ENCODE data around the gene UGP2. TPM values are rescaled to one million over a fixed set of nuclear protein-coding genes. Genes with fewer than 3 reads are reported as not detected.

UGP2 gene
- total and polyA plus RNA-seq, 5 donors = 210 to 276 (median 271) TPM

- H3K4me1 ChIP-seq (ENCODE audit: control insufficient read depth, insufficient read depth, low read length) = no peaks in the 10 kb centered on the region
- DNase-seq = no peak
- no peak for ATAC-seq
- no peaks in the 10 kb centered on the region for H3K27me3 ChIP-seq (ENCODE audit: control insufficient read depth, insufficient read depth)
- intact Hi-C loops (cut with DNase I) = loop anchor here in 3 of 4 donors (5.0 to 10.0 kb wide), 2 partner anchors 166 to 169 kb away; no protein-coding TSS in a partner anchor
- H3K9me3 ChIP-seq (ENCODE audit: control insufficient read depth, low read length) = no peaks in the 10 kb centered on the region
- no peak overlapping the region for H3K4me3 ChIP-seq (ENCODE audit: low read length)
- no peak overlapping the region for H3K27ac ChIP-seq (ENCODE audit: low read length)
- 65% methylated on average over 1 of the region's 1 CpG for WGBS
These were observed 22.0 kb downstream of the UGP2 start for GRCh38 chr2:63863707-63864106.

GRCh38 chr2:63865159-63865799 lies 23.6 kb downstream of the UGP2 start:
- Histone ChIP-seq H3K27me3 (ENCODE audit: control insufficient read depth, insufficient read depth) (no peaks in the 10 kb centered on the region), H3K4me1 (ENCODE audit: control insufficient read depth, insufficient read depth, low read length) (no peaks in the 10 kb centered on the region), H3K9me3 (ENCODE audit: control insufficient read depth, low read length) (no peaks in the 10 kb centered on the region), H3K4me3 (ENCODE audit: low read length) (no peak overlapping the region), H3K27ac (ENCODE audit: low read length) (no peak overlapping the region)
- intact Hi-C loops (cut with DNase I) = loop anchor here in 2 of 4 donors (10.0 kb wide), 1 partner anchor 170 kb away; no protein-coding TSS in a partner anchor
- DNase-seq (no peak), ATAC-seq (no peak)
- 90% methylated on average over 6 of the region's 6 CpGs for WGBS

GRCh38 chr2:63866009-63866709 lies 24.5 kb downstream of the UGP2 start:
- H3K4me1 ChIP-seq (ENCODE audit: control insufficient read depth, insufficient read depth, low read length) = peaks cover 2% of the 10 kb centered on the region

GRCh38 chr2:63870679-63871078 lies 29.0 kb downstream of the UGP2 start:
- intact Hi-C loops (cut with DNase I) = no loop called here
- Histone ChIP-seq H3K4me1 (ENCODE audit: control insufficient read depth, insufficient read depth, low read length) (peaks cover 5% of the 10 kb centered on the region), H3K4me3 (ENCODE audit: low read length) (no peak overlapping the region), H3K9me3 (ENCODE audit: control insufficient read depth, low read length) (no peaks in the 10 kb centered on the region), H3K27ac (ENCODE audit: low read length) (no peak overlapping the region), H3K27me3 (ENCODE audit: control insufficient read depth, insufficient read depth) (no peaks in the 10 kb centered on the region)
- DNase-seq (no peak), ATAC-seq (no peak)
- 85% methylated on average over 4 of the region's 4 CpGs for WGBS

More at GRCh38 chr2:63866009-63866709, 24.5 kb downstream of the UGP2 start:
- DNase-seq (no peak), ATAC-seq (no peak)
- Histone ChIP-seq H3K9me3 (ENCODE audit: control insufficient read depth, low read length) (no peaks in the 10 kb centered on the region), H3K4me3 (ENCODE audit: low read length) (no peak overlapping the region), H3K27me3 (ENCODE audit: control insufficient read depth, insufficient read depth) (no peaks in the 10 kb centered on the region), H3K27ac (ENCODE audit: low read length) (no peak overlapping the region)
- 82% methylated on average over 2 of the region's 2 CpGs for WGBS
- intact Hi-C loops (cut with DNase I) = loop anchor here in 2 of 4 donors (10.0 kb wide), 1 partner anchor 171 kb away; no protein-coding TSS in a partner anchor

- intact Hi-C loops (cut with DNase I) = no loop called here
- no peaks in the 10 kb centered on the region for H3K9me3 ChIP-seq (ENCODE audit: control insufficient read depth, low read length)
These were observed 30.2 kb downstream of the UGP2 start for GRCh38 chr2:63871864-63872263.

GRCh38 chr2:63872571-63873328 lies 31.1 kb downstream of the UGP2 start:
- no peaks in the 10 kb centered on the region for H3K27me3 ChIP-seq (ENCODE audit: control insufficient read depth, insufficient read depth)
- H3K4me3 ChIP-seq (ENCODE audit: low read length) = no peak overlapping the region
- whole genome bisulfite sequencing = 56% methylated on average over 6 of the region's 6 CpGs
- intact Hi-C loops (cut with DNase I) = no loop called here
- no peak overlapping the region for H3K27ac ChIP-seq (ENCODE audit: low read length)
- ATAC-seq = peak; percentile 58 to 73
- no peaks in the 10 kb centered on the region for H3K9me3 ChIP-seq (ENCODE audit: control insufficient read depth, low read length)
- peak in 2 of 3 donors; percentile 46 to 57 for DNase-seq
- peaks cover 10% of the 10 kb centered on the region for H3K4me1 ChIP-seq (ENCODE audit: control insufficient read depth, insufficient read depth, low read length)

More at GRCh38 chr2:63871864-63872263, 30.2 kb downstream of the UGP2 start:
- 62% methylated on average over 4 of the region's 4 CpGs for WGBS
- ATAC-seq (no peak), DNase-seq (no peak)
- peaks cover 10% of the 10 kb centered on the region for H3K4me1 ChIP-seq (ENCODE audit: control insufficient read depth, insufficient read depth, low read length)
- no peaks in the 10 kb centered on the region for H3K27me3 ChIP-seq (ENCODE audit: control insufficient read depth, insufficient read depth)
- H3K4me3 ChIP-seq (ENCODE audit: low read length) = no peak overlapping the region
- H3K27ac ChIP-seq (ENCODE audit: low read length) = no peak overlapping the region

GRCh38 chr2:63874204-63875130 lies 32.8 kb downstream of the UGP2 start:
- DNase-seq (no peak), ATAC-seq (no peak)
- Histone ChIP-seq H3K9me3 (ENCODE audit: control insufficient read depth, low read length) (no peaks in the 10 kb centered on the region), H3K27me3 (ENCODE audit: control insufficient read depth, insufficient read depth) (no peaks in the 10 kb centered on the region), H3K4me1 (ENCODE audit: control insufficient read depth, insufficient read depth, low read length) (peaks cover 10% of the 10 kb centered on the region), H3K4me3 (ENCODE audit: low read length) (no peak overlapping the region), H3K27ac (ENCODE audit: low read length) (peak overlapping the region; percentile 19)
- intact Hi-C loops (cut with DNase I) = no loop called here
- 94% methylated on average over 5 of the region's 5 CpGs for WGBS

- no peak overlapping the region for H3K27ac ChIP-seq (ENCODE audit: low read length)
These were observed 33.4 kb downstream of the UGP2 start for GRCh38 chr2:63875131-63875527.

GRCh38 chr2:63875559-63876245 lies 34.0 kb downstream of the UGP2 start:
- no peak for DNase-seq
- Histone ChIP-seq H3K4me1 (ENCODE audit: control insufficient read depth, insufficient read depth, low read length) (peaks cover 11% of the 10 kb centered on the region), H3K27me3 (ENCODE audit: control insufficient read depth, insufficient read depth) (no peaks in the 10 kb centered on the region), H3K4me3 (ENCODE audit: low read length) (no peak overlapping the region), H3K9me3 (ENCODE audit: control insufficient read depth, low read length) (no peaks in the 10 kb centered on the region), H3K27ac (ENCODE audit: low read length) (peak overlapping the region; percentile 64)
- WGBS = 71% methylated on average over 3 of the region's 3 CpGs
- intact Hi-C loops (cut with DNase I) = no loop called here
- peak; percentile 74 to 84 for ATAC-seq

More at GRCh38 chr2:63875131-63875527, 33.4 kb downstream of the UGP2 start:
- 74% methylated on average over 1 of the region's 1 CpG for WGBS
- peaks cover 10% of the 10 kb centered on the region for H3K4me1 ChIP-seq (ENCODE audit: control insufficient read depth, insufficient read depth, low read length)
- H3K4me3 ChIP-seq (ENCODE audit: low read length) = no peak overlapping the region
- ATAC-seq (peak; percentile 44 to 64), DNase-seq (no peak)
- intact Hi-C loops (cut with DNase I) = no loop called here
- H3K27me3 ChIP-seq (ENCODE audit: control insufficient read depth, insufficient read depth) = no peaks in the 10 kb centered on the region
- H3K9me3 ChIP-seq (ENCODE audit: control insufficient read depth, low read length) = no peaks in the 10 kb centered on the region

GRCh38 chr2:63876311-63876710 lies 34.6 kb downstream of the UGP2 start:
- ATAC-seq = peak in 1 of 2 donors; percentile 7

More at GRCh38 chr2:63876311-63876710, 34.6 kb downstream of the UGP2 start:
- Histone ChIP-seq H3K4me1 (ENCODE audit: control insufficient read depth, insufficient read depth, low read length) (peaks cover 11% of the 10 kb centered on the region), H3K27me3 (ENCODE audit: control insufficient read depth, insufficient read depth) (no peaks in the 10 kb centered on the region), H3K9me3 (ENCODE audit: control insufficient read depth, low read length) (no peaks in the 10 kb centered on the region), H3K27ac (ENCODE audit: low read length) (peak overlapping the region; percentile 64), H3K4me3 (ENCODE audit: low read length) (no peak overlapping the region)
- 58% methylated on average over 5 of the region's 5 CpGs for WGBS
- no peak for DNase-seq
- intact Hi-C loops (cut with DNase I) = no loop called here
